Left lung (tissue), 10 donors: ENCODE results near the gene TTC33. TPM values are rescaled to one million over a fixed set of nuclear protein-coding genes. Genes with fewer than 3 reads are reported as not detected.
A peak's percentile ranks its signal among the peaks of the same experiment; 100 is the strongest.

ENCODE experiments used
- ATAC-seq: fragments of 200-7000 bp; cut with Tn5 transposase; one replicate; pipeline ENCODE4 v1.9.1; 2020; ENCODE audit warnings: moderate library complexity
- DNase-seq, 4 donors: peaks; one replicate each; pipeline ENCODE4 v3.0.0-alpha.2; 2013 to 2020
- H3K27ac ChIP-seq, 2 donors: fragments of 200-600 bp; sonication (generic) in 1 of 2; one replicate each; pipeline versions ENCODE4 v1.5.0 to v1.8.0; 2020 to 2021
- H3K27me3 ChIP-seq, 2 donors: fragments of 200-600 bp; sonication (generic) in 1 of 2; one replicate each; pipeline versions ENCODE4 v1.5.0 to v1.8.0; 2020 to 2021
- H3K36me3 ChIP-seq, 2 donors: fragments of 200-600 bp; sonication (generic) in 1 of 2; one replicate each; pipeline versions ENCODE4 v1.5.0 to v1.8.0; 2020 to 2021
- H3K4me1 ChIP-seq, 2 donors: fragments of 200-600 bp; one replicate each; pipeline ENCODE4 v1.8.0; 2021
- H3K4me3 ChIP-seq, 2 donors: fragments of 200-600 bp; sonication (generic) in 1 of 2; one replicate each; pipeline versions ENCODE4 v1.5.0 to v1.8.0; 2020 to 2021; ENCODE audit warnings: mild to moderate bottlenecking in 1 of 2
- H3K9me3 ChIP-seq, 2 donors: fragments of 200-600 bp; sonication (generic) in 1 of 2; one replicate each; pipeline versions ENCODE4 v1.5.0 to v1.8.0; 2020 to 2021
- CTCF ChIP-seq, 2 donors: fragments of 200-600 bp; sonication (generic) in 1 of 2; IDR thresholded peaks; one replicate each; pipeline versions ENCODE4 v1.5.0 to v1.8.0; 2021; ENCODE audit warnings: antibody characterized with exemption in 2 of 2
- intact Hi-C, 2 donors: fragments of 100-400 bp; cut with DNase I; formaldehyde crosslinking; loops; one replicate each; pipeline versions ENCODE4 v1.11.2 to v1.14.2; 2022
- polyA plus RNA-seq, 6 donors: library from polyadenylated mRNA; unstranded; fragments of 120-200 nt; gene quantifications; one replicate each; pipeline ENCODE4 v1.2.1, GENCODE V29; 2013; ENCODE audit not compliant: insufficient read length in 6 of 6
- total RNA-seq, 2 donors: library from RNA; stranded (reverse); fragmentation: NEBNext Ultra II Directional; extraction: Animal tissue kit (Norgen Biotek cat#: 25700); gene quantifications; one replicate each; pipeline ENCODE4 v1.2.1, GENCODE V29; 2021
- donor health status: DM: no; HTN: yes; CAD: no.
- donor health status: DM: no; HTN: no; CAD: no.

Gene TTC33
- total and polyA plus RNA-seq, 8 donors, result 11.1 to 41.0 (median 33.0) TPM

GRCh38 chr5:40784027-40784653 lies 28.4 kb upstream of the TTC33 start:
- H3K9me3 ChIP-seq, result no peaks in the 10 kb centered on the region
- no peak for TF ChIP-seq CTCF (IDR thresholded peaks at IDR 0.05)
- H3K4me1 ChIP-seq, result peaks cover 5 to 47% of the 10 kb centered on the region in 2 donors
- H3K4me3 ChIP-seq, result no peak overlapping the region
- H3K27ac ChIP-seq, result no peak overlapping the region
- peaks cover 0 to 11% of the 10 kb centered on the region in 2 donors for H3K36me3 ChIP-seq
- ATAC-seq (no peak), DNase-seq (no peak)
- intact Hi-C loops, result no loop called here
- H3K27me3 ChIP-seq, result no peaks in the 10 kb centered on the region

- no peak overlapping the region for H3K4me3 ChIP-seq
- H3K36me3 ChIP-seq, result peaks cover 0 to 5% of the 10 kb centered on the region in 2 donors
- no peak overlapping the region for H3K27ac ChIP-seq
- no peaks in the 10 kb centered on the region for H3K9me3 ChIP-seq
- H3K4me1 ChIP-seq, result peaks cover 5 to 47% of the 10 kb centered on the region in 2 donors
- DNase-seq (peak in 1 of 4 donors; percentile 21), ATAC-seq (peak; percentile 53)
- no peaks in the 10 kb centered on the region for H3K27me3 ChIP-seq
- intact Hi-C loops, result no loop called here
- no peak for TF ChIP-seq CTCF (IDR thresholded peaks at IDR 0.05)
Observed at GRCh38 chr5:40781843-40782409, 26.2 kb upstream of the TTC33 start.

- H3K36me3 ChIP-seq, result peaks cover 2 to 16% of the 10 kb centered on the region in 2 donors
- no peaks in the 10 kb centered on the region for H3K27me3 ChIP-seq
- no peak for ATAC-seq
- DNase-seq, result no peak
- H3K4me3 ChIP-seq, result no peak overlapping the region
- H3K27ac ChIP-seq, result peak overlapping the region in 1 of 2 donors; percentile 10
- no peak for TF ChIP-seq CTCF (IDR thresholded peaks at IDR 0.05)
- no peaks in the 10 kb centered on the region for H3K9me3 ChIP-seq
- peaks cover 5 to 56% of the 10 kb centered on the region in 2 donors for H3K4me1 ChIP-seq
- intact Hi-C loops, result no loop called here
Observed at GRCh38 chr5:40780858-40781257, 25.1 kb upstream of the TTC33 start.

- ATAC-seq, result no peak
- no peak for DNase-seq
- no peaks in the 10 kb centered on the region for H3K27me3 ChIP-seq
- no peak for TF ChIP-seq CTCF (IDR thresholded peaks at IDR 0.05)
- intact Hi-C loops, result no loop called here
- H3K36me3 ChIP-seq, result peaks cover 3 to 22% of the 10 kb centered on the region in 2 donors
- no peaks in the 10 kb centered on the region for H3K9me3 ChIP-seq
- peaks cover 5 to 60% of the 10 kb centered on the region in 2 donors for H3K4me1 ChIP-seq
- no peak overlapping the region for H3K4me3 ChIP-seq
- H3K27ac ChIP-seq, result peak overlapping the region in 1 of 2 donors; percentile 10
Observed at GRCh38 chr5:40780199-40780598, 24.4 kb upstream of the TTC33 start.

GRCh38 chr5:40779561-40779960 lies 23.8 kb upstream of the TTC33 start:
- no peaks in the 10 kb centered on the region for H3K9me3 ChIP-seq
- ATAC-seq, result no peak
- peaks cover 5 to 56% of the 10 kb centered on the region in 2 donors for H3K4me1 ChIP-seq
- H3K27ac ChIP-seq, result no peak overlapping the region
- no peak for DNase-seq
- H3K36me3 ChIP-seq, result peaks cover 3 to 28% of the 10 kb centered on the region in 2 donors
- H3K27me3 ChIP-seq, result no peaks in the 10 kb centered on the region
- intact Hi-C loops, result no loop called here
- no peak overlapping the region for H3K4me3 ChIP-seq
- no peak for TF ChIP-seq CTCF (IDR thresholded peaks at IDR 0.05)
